Thyroid gland (tissue), 4 donors: ENCODE data around the gene ULBP2.

Source experiments
- POLR2A ChIP-seq, 2 donors: fragments of 450-650 bp; IDR thresholded peaks; one replicate each; pipeline ENCODE4 v1.6.1; 2017; ENCODE audit warnings: antibody characterized with exemption in 2 of 2, mild to moderate bottlenecking in 2 of 2, moderate library complexity in 1 of 2
- TF ChIP-seq, protein P1 (sequence below), 6 experiments: fragments of 200-600 bp in 3 of 6; fragments of 450-650 bp in 3 of 6; sonication (generic) in 3 of 6; IDR thresholded peaks; one replicate each; pipeline ENCODE4 v1.5.1; 2016 to 2019; ENCODE audit warnings: antibody characterized with exemption in 6 of 6, mild to moderate bottlenecking in 2 of 6, inconsistent platforms in 1 of 6, moderate library complexity in 1 of 6

DNA sequence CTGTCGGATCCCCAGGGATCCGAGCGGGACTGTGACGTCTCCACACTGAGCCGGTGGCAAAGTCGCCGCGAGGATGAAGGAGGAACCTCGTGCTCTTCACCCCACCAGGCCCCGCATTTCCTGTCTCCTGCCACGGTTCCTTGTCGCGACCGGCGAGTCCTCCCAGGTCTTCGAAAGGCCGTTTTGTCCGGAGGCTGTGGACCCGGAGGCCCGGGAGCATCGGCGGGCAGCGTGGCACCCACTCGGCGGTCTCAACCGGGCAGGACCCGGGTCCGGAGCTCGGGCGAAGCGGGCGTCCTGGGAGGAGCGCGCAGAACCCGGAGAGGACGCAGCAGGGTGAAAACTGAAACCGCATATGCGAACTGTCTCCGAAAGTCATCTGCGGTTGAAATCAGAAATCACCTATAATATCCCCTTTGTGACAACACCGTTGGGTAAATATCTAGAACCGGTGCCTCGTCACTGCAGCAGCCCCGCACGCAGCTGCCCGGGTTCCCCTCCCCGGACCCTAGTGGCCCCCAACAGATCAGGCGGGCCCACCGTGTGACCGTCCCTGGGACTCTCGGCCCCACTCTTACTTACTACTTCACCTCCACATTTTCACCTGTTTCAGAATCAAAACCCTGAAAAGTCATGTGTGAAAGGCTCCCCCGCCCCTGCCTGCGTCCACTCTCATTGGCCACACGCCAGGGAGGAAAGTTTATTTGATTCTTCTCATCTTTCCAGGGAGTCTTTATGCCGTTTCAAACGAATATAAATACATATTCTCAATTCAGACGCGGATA, 3.1 kb upstream of the ULBP2 start:
- TF ChIP-seq, protein P1, sequence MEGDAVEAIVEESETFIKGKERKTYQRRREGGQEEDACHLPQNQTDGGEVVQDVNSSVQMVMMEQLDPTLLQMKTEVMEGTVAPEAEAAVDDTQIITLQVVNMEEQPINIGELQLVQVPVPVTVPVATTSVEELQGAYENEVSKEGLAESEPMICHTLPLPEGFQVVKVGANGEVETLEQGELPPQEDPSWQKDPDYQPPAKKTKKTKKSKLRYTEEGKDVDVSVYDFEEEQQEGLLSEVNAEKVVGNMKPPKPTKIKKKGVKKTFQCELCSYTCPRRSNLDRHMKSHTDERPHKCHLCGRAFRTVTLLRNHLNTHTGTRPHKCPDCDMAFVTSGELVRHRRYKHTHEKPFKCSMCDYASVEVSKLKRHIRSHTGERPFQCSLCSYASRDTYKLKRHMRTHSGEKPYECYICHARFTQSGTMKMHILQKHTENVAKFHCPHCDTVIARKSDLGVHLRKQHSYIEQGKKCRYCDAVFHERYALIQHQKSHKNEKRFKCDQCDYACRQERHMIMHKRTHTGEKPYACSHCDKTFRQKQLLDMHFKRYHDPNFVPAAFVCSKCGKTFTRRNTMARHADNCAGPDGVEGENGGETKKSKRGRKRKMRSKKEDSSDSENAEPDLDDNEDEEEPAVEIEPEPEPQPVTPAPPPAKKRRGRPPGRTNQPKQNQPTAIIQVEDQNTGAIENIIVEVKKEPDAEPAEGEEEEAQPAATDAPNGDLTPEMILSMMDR (IDR thresholded peaks at IDR 0.05), result no peak
- no peak for TF ChIP-seq POLR2A (IDR thresholded peaks at IDR 0.05)
